GM18508 (cell line): ENCODE measurements around the gene NACC2.

ENCODE experiments used
- ATAC-seq: cut with Tn5 transposase; IDR thresholded peaks from one replicate; pipeline ENCODE4 v1.9.1; 2021; ENCODE audit warnings: moderate number of reproducible peaks; ENCODE audit not compliant: insufficient read depth, unreplicated experiment

NACC2 gene

DNA sequence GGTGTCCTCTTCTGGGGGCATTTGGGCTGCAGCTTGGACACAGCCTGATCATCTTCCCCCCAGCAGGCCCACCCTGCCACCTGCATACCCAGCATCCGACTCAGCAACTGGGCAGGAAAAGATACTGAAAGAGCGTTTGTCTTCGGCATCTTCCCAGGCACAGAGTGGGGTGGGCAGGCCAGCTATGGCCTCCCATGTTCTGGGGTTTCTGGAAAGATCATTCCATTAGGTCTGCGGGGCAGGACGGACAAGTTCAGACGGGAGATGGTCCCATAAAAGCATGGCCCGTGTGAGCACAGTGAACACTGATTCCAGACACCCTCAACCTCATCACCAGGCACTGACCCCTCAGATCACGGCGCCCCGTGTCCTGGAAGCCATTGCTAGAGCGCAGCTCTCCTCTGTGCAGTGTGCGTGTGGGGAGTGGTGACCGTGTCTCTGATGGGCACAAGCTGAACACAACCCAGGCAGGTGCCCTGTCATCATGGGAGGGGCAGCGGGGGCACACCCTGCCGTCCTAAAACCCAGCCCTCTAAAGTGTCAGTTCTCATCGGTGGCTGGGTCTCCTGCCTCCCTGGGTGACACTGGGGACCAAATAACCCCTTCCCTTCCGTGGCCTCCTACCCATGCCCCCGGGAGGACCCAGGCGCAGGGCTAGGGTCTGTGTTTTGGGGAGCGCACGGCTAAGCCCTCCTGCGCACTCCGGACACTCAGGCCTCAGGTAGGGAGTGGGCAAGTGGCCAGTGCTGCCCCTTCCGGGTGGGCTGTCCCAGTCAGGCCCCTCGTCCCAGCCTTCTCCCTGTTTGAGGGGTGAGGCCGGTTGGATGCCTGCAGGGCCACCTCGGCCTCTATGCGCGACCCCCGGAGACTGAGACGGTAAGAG is 36.8 kb upstream of the NACC2 start:
- ATAC-seq: no peak

DNA sequence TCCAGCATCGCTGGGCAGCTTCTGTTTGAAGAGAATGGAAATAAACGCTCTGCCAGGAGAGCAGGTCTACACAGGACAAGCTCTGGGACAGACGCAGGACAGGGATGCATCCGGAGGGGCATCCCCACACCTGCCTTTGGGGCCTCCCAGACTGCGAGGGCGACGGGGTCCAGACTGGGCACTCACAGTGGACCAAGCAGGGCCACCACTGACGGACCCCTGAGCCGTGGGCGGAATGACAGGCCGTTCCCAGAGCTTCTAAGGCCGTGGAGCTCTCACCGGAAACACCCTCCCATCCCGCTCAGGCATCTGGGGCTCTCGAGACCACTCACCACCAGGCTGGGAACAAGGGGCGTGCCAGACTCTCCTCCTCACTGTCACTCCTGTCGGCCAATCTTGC is 34.1 kb upstream of the NACC2 start:
- no peak for ATAC-seq

- ATAC-seq: no peak
Observed at GRCh38 chr9:136128436-136128835, 33.3 kb upstream of the NACC2 start.

DNA sequence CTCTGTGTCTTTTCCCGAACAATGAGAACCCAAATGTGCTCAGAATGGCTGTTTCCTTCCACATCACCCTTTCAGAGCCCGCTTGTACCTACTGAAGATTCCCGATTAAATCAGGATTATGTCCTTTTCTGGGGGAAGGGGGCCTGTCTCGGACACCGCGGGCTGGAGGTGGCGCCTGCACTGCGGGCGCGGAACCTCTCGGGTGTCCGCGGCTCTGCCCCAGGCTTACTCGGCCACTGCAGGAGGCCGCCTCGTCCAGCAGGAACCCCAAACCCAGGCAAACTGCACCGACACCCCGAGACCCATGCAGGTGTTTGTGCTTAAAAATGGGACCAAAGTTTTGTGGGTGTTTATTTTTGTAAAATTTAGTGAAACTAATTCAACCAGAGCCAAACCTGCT is 32.2 kb upstream of the NACC2 start:
- no peak for ATAC-seq

GRCh38 chr9:136124976-136125692 is 30.0 kb upstream of the NACC2 start:
- no peak for ATAC-seq

GRCh38 chr9:136122425-136123383 is 27.6 kb upstream of the NACC2 start:
- no peak for ATAC-seq

- ATAC-seq: no peak
Observed at GRCh38 chr9:136121801-136122200, 26.7 kb upstream of the NACC2 start.

DNA sequence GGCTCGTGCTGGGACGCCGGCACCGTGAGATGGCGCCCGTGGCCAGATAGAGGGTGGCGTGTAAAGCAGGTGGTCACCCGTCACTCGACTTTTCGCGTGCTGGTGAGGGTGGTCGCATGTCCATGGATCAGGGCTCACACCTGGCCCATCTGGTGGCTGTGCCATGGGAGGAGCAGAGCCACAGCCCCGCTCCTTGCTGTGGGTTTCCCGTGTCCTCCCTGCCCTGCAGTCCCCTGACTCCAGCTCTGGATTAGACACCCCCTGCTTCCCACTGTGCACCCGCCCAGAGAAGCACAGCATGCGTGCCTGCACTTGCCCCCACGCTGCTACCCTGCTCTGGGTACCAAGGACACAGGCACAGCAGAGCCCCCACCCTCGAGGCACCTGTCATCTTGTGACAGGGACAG is 25.4 kb upstream of the NACC2 start:
- no peak for ATAC-seq

DNA sequence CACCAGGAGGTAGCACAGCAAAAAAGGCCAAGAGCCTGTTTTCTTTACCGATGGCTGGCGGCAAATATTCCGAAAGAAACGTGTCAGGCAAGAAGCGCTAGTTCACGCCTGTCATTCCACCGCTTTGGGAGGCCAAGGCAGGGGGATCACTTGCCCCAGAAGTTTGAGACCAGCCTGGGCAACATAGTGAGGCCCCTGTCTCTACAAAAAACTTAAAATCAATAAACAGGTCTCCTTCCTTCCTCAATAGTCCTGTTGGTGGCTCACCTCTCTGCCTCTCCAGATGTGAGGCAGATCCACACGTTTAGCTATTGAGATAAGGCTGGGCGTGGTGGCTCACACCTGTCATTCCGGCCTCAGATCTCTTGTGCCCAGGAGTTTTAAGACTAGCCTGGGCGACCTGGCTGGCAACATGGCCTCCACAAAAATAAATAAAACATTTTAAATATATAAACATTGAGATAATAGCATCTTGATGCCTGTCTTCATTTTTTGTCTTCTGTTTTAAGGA is 24.8 kb upstream of the NACC2 start:
- ATAC-seq: no peak

DNA sequence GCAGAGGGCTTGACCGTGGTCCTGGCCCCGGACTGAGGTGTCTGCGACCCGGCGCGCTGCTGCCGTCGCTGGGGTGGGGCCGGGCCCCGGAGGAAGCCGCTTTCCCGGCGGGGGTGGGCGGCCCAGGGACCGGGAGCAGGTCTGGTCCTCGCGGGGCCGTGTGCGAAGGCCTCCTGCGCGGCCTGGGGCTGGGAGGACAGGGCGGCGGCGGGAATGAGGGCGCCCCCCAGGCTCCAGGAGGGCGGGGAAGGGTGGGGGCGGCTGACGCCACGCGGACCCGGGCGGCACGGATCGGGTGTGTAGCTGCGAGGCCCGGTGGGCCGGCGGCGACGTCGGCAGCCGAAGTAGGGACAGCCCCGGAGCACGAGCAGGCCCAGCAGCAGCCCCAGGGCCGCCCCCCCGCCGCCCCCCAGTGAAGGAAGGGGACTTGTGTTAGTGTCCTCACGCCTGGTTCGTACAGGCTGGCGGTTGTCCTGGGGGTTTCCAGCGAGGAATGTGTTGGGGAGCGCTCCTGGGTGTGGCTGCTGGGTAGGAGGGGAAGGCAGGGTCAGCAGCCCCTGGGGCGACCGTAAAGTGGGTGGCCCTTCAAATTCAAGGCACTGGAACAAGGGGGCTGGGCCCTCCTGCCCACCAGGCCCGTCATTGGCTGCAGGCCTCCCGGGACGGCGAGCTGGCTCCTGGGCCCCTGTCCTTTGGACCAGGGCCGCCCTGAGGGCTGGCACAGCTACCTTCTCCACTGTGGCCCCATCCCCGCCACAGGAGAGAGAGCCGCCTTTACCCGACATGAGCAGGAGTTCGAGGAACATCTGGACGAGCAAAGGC is 24.2 kb upstream of the NACC2 start:
- ATAC-seq: peak; percentile 4

DNA sequence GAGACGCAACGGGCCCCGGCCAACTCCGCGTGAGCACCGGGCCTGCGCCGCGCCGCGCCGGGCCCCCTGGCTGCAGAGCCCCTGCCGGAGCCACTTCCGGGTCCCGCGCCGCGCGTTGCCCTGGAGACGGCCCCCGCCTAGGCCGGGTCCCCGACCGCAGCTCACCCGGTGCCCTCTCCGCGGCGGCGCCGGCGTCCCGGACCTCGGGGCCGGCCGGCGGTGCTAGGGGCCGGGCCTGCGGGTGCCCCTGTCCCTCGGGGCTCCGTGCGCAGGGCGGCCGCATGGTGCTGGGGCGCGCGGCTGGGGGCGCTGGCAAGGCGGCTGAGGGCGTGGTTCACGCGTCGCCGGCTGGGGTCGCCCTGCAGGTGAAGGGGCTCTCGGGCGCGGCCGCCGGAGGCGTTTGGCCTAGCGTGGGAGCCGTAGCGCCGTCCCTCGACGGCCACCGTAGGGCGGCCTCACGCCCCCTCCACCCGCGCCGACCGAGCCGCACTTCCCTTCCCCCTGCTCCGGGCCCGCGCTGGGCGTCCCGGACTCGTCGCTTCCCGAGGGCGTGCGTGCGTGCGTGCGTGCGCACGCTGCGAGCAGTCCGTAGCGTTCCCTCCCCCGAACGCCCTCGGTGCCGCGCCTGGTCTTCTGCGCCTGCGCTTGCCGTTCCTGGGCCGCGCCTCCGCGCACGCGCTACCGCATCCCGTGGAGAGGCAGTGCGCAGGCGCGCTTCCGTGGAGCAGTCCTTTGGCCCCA is 23.4 kb upstream of the NACC2 start, which contains the start of gene TMEM250:
Gene TMEM250 (minus strand): TSS at position 556 of the 741 bp plus-strand sequence. CDS start 1,975 bp downstream, outside the sequence.
- ATAC-seq: peak; percentile 33

- no peak for ATAC-seq
Observed at GRCh38 chr9:136117916-136118319, 22.8 kb upstream of the NACC2 start.

DNA sequence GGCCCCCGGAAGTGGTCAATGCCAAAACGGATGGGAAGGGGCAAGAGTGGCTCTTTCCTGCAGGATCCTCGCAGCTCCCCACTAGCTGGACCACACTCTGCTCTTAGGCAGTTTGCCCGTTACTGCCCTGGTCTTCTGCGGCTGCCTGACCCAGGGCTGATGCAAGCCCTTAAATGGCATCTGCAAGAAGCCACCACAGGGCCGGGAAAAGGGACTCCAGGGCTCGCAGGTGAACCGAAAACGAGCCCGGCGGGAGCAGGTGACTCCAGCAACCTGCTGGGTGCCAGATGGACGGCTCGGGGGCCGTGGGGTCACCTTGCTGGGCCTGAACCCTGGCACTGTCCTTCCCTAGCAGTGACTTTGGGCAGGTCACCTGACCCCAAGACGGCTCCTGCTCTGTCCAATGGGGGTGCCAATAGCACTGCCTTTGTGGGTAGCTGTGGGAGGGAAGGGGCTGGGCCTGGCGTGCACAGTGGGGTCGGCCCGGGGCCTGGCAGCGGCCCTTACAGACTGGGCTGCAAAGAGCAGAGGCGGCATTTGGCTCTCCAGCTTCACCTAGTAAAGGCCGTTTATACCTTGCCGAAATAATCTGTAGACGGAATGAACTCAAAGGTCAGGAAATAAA is 22.3 kb upstream of the NACC2 start:
- ATAC-seq: no peak

- ATAC-seq: no peak
Observed at GRCh38 chr9:136116360-136117098, 21.4 kb upstream of the NACC2 start.

DNA sequence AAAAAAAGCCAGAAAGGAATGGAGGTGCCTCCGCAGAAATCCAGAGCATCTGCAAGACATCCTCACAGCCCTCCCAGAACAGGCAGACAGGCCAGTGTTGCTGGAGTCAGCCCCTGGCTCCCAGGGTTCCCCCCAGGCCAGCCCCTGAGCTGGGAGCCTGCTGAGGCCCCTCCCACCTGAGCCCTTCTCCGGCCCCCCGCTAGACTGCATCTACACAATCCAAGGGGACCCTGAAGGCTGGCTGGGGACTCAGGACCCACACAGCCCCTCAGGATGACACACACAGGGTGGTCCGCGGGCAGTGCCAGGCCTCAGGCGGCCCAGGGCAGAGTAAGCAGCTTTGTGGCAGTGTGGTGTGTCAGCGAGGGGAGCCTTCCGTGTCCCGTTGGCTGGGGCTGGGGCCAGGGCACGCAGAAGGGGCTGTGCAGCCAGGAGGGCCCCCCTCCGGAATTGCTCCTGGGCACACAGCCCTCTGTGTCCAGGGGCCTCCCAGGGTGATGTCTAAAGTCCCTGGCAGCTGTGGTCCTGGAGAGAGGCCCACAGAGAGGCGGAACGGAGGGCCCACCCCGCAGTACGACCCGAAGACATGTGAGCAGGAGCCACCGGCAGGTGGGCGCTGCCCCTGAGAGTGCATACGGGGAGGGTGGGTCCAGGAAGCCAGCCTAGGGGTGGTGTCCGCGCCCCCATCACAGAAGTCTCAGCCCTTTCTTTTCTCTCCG is 20.7 kb upstream of the NACC2 start:
- ATAC-seq: no peak

DNA sequence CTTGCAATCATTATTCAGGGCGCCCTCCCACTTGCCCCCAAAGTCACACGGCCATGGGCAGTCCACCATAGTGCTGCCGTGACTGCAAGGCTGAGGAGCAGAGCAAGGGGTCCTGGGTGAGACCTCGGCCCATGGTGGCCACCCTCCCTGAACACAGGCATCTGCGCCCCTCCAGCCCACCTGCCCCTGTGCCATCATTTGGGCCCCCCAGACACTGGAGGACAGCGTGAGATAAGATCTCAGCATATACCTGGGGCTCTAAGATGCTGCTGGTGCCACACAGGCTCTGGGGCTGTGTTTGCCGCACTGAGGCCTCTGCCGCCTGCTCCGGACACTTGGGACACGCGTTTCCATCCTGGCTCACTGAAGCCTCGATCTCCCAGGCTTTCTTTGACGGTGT is 20.1 kb upstream of the NACC2 start:
- no peak for ATAC-seq

DNA sequence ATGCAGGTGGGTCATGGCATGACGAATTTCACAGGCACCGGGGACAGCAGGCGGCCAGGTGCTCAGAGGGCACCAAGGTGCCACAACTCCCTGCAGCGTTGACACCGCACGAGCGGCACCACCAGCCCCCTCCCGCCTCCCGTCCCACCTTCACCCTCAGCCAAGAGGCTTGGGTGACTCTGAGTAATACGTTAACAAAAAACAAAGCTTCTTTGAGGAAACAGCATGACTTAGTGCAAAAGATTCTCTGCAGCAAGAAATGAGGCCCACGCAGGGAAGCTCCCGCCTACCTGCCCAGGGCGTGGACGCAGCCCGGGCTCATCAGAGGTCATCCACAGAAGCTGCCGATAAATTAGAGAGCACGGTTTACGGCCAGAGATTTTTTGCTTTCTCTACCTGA is 19.5 kb upstream of the NACC2 start:
- no peak for ATAC-seq
